Kidney (tissue), 14 donors: ENCODE results near the gene SFXN5. TPM values are rescaled to one million over a fixed set of nuclear protein-coding genes. Genes with fewer than 3 reads are reported as not detected.
A peak's percentile ranks its signal among the peaks of the same experiment; 100 is the strongest.

ENCODE experiments used
- DNase-seq, 5 donors: peaks; one replicate each; pipeline ENCODE4 v3.0.0-alpha.2; 2013 to 2020
- FAIRE-seq: peaks from 2 replicates; lab custom pipeline; 2012; peaks lifted over from hg19 to GRCh38; lab: Jason Lieb, UNC
- H3K27ac ChIP-seq, 2 donors: one replicate each; pipeline ENCODE4 v1.7.0; 2013; ENCODE audit warnings: low read depth in 2 of 2, low read length in 2 of 2, inconsistent platforms in 1 of 2
- H3K27me3 ChIP-seq: one replicate; pipeline ENCODE4 v1.7.1; 2013; ENCODE audit warnings: low read length, inconsistent platforms; ENCODE audit not compliant: control insufficient read depth, insufficient read depth
- H3K36me3 ChIP-seq, 3 donors: one replicate each; pipeline versions ENCODE4 v1.7.0 to v1.7.1; 2013; ENCODE audit warnings: low read length in 3 of 3, control low read depth in 1 of 3, inconsistent platforms in 1 of 3; ENCODE audit not compliant: insufficient read depth in 3 of 3, control insufficient read depth in 2 of 3
- H3K4me1 ChIP-seq, 3 donors: one replicate each; pipeline versions ENCODE4 v1.7.0 to v1.7.1; 2013; ENCODE audit warnings: low read length in 3 of 3, inconsistent platforms in 1 of 3, low read depth in 1 of 3; ENCODE audit not compliant: control insufficient read depth in 2 of 3, insufficient read depth in 2 of 3
- H3K4me3 ChIP-seq, 3 donors: one replicate each; pipeline versions ENCODE4 v1.7.0 to v1.8.1; 2013; ENCODE audit warnings: low read length in 3 of 3, control low read depth in 1 of 3, inconsistent platforms in 1 of 3
- H3K9ac ChIP-seq, 3 donors: one replicate each; pipeline versions ENCODE4 v1.7.0 to v1.7.1; 2013; ENCODE audit warnings: low read length in 3 of 3, control low read depth in 1 of 3, inconsistent platforms in 1 of 3
- H3K9me3 ChIP-seq, 3 donors: one replicate each; pipeline versions ENCODE4 v1.7.0 to v1.7.1; 2013; ENCODE audit warnings: low read length in 3 of 3, control low read depth in 1 of 3, inconsistent platforms in 1 of 3; ENCODE audit not compliant: control insufficient read depth in 2 of 3, insufficient read depth in 1 of 3
- CTCF ChIP-seq: IDR thresholded peaks from 3 replicates; pipeline ENCODE4 v1.5.1; 2012; ENCODE audit warnings: mild to moderate bottlenecking, moderate library complexity, borderline replicate concordance; ENCODE audit not compliant: insufficient read depth; ENCODE audit errors: extremely low read depth
- intact Hi-C: fragments of 100-400 bp; cut with DNase I; formaldehyde crosslinking; loops from one replicate; pipeline ENCODE4 v1.11.1; 2022
- polyA plus RNA-seq: library from polyadenylated mRNA; stranded (reverse); fragments of 350-450 nt; fragmentation: Illumina TruSeq; extraction: RNeasy Lipid Tissue Mini Kit (QIAGEN cat#74804); gene quantifications from one replicate; pipeline ENCODE4 v1.2.3, GENCODE V29; 2014; ENCODE audit warnings: low read depth, low replicate concordance; ENCODE audit not compliant: insufficient read depth
- total RNA-seq: library from RNA; stranded (reverse); fragmentation: NEBNext Ultra II Directional; extraction: Animal tissue kit (Norgen Biotek cat#: 25700); gene quantifications from one replicate; pipeline ENCODE4 v1.2.1, GENCODE V29; 2021
- donor health status: control.
- donor health status: control.
- donor health status: control.
- donor health status: control.
- donor health status: control.
- donor health status: DM: yes; HTN: yes; CAD: no.
- donor health status: Normal renal cell carcinoma (clear cell type).

SFXN5 gene
- total and polyA plus RNA-seq, 2 donors from 2014 or later: 21.4 to 35.9 TPM

GRCh38 chr2:72961853-72962468, 109.6 kb downstream of the SFXN5 start:
- no peak overlapping the region for H3K4me3 ChIP-seq
- H3K27ac ChIP-seq: no peak overlapping the region
- FAIRE-seq (no peak), DNase-seq (peak in 1 of 5 donors; percentile 45)
- peaks cover 0 to 3% (median 0%) of the 10 kb centered on the region in 3 donors for H3K36me3 ChIP-seq
- no peaks in the 10 kb centered on the region for H3K9me3 ChIP-seq
- H3K27me3 ChIP-seq: no peaks in the 10 kb centered on the region
- peaks cover 0 to 20% (median 14%) of the 10 kb centered on the region in 3 donors for H3K4me1 ChIP-seq
- no peak overlapping the region for H3K9ac ChIP-seq
- TF ChIP-seq CTCF: no peak
- intact Hi-C loops: no loop called here

GRCh38 chr2:72961036-72961720, 110.3 kb downstream of the SFXN5 start:
- peaks cover 0 to 2% (median 0%) of the 10 kb centered on the region in 3 donors for H3K36me3 ChIP-seq
- peak in 1 of 5 donors; percentile 42 for DNase-seq
- H3K4me1 ChIP-seq: peaks cover 0 to 14% (median 13%) of the 10 kb centered on the region in 3 donors
- no peak for FAIRE-seq
- no peak overlapping the region for H3K4me3 ChIP-seq
- no peak for TF ChIP-seq CTCF
- no peaks in the 10 kb centered on the region for H3K27me3 ChIP-seq
- no peak overlapping the region for H3K27ac ChIP-seq
- no peak overlapping the region for H3K9ac ChIP-seq
- intact Hi-C loops: no loop called here
- no peaks in the 10 kb centered on the region for H3K9me3 ChIP-seq

GRCh38 chr2:72959995-72960981, 111.2 kb downstream of the SFXN5 start:
- intact Hi-C loops: no loop called here
- Histone ChIP-seq H3K4me3 (no peak overlapping the region), H3K27me3 (no peaks in the 10 kb centered on the region), H3K4me1 (peaks cover 0 to 17% (median 14%) of the 10 kb centered on the region in 3 donors), H3K27ac (no peak overlapping the region), H3K9me3 (no peaks in the 10 kb centered on the region), H3K9ac (no peak overlapping the region), H3K36me3 (peaks cover 0 to 2% (median 0%) of the 10 kb centered on the region in 3 donors)
- TF ChIP-seq CTCF: no peak
- DNase-seq (peak in 1 of 5 donors; percentile 46), FAIRE-seq (no peak)
